OCI-LY7 (cell line): Measurements from ENCODE around the gene TSPAN31.

Source experiments
- CTCF ChIP-seq: fragments of 200-600 bp; sonication (generic); conservative IDR thresholded peaks from 2 replicates; pipeline ENCODE4 v1.5.1; 2014; ENCODE audit warnings: mild to moderate bottlenecking, antibody characterized with exemption, low read length, moderate library complexity, mixed read lengths
- EZH2phosphoT487 ChIP-seq: fragments of 200-600 bp; sonication (generic); IDR thresholded peaks from 2 replicates; pipeline ENCODE4 v1.6.1; 2018; ENCODE audit warnings: low read depth, borderline replicate concordance, mild to moderate bottlenecking, mixed run types, antibody characterized with exemption, low read length, moderate library complexity, mixed read lengths

DNA sequence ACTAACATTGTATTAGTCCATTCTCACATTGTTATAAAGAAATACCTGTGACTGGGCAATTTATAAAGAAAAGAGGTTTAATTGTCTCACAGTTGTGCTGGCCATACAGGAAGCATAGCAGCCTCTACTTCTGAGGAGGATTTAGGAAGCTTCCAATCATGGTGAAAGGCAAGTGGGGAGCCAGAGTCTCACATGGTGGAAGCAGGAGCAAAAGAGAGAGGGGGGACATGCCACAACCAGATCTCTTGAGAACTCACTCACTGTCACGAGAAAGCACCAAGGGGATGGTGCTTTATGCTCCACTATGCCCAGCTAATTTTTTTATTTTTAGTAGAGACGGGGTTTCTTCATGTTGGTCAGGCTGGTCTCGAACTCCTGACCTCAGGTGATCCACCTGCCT, 37.6 kb upstream of the TSPAN31 start:
- no peak for TF ChIP-seq CTCF
- TF ChIP-seq EZH2phosphoT487 = no peak
